SHP77 (cell line): Measurements from ENCODE around the gene BRIX1.
A peak's percentile ranks its signal among the peaks of the same experiment; 100 is the strongest.
"Not testable (repeated sequence)": the region's sequence is repeated elsewhere in the genome, so short reads cannot be mapped to it uniquely, and the experiment has no call there.

Experiments used
- DNase-seq, 2 experiments: peaks; one replicate each; lab custom pipeline; 2025; lab: John Stamatoyannopoulos, UW

Gene BRIX1

GRCh38 chr5:34915856-34916192, 313 bp downstream of the BRIX1 start:
- DNase-seq: no peak

- no peak for DNase-seq
Observed at GRCh38 chr5:34916518-34916917, 1.0 kb downstream of the BRIX1 start.

- DNase-seq: no peak
Observed at GRCh38 chr5:34918025-34918424, 2.5 kb downstream of the BRIX1 start.

- no peak for DNase-seq
Observed at GRCh38 chr5:34919077-34919476, 3.6 kb downstream of the BRIX1 start.

- not testable (repeated sequence) for DNase-seq
Observed at GRCh38 chr5:34923256-34923655, 7.7 kb downstream of the BRIX1 start.

- no peak for DNase-seq
Observed at GRCh38 chr5:34923694-34924461, 8.4 kb downstream of the BRIX1 start.

- no peak for DNase-seq
Observed at GRCh38 chr5:34924462-34924765, 8.9 kb downstream of the BRIX1 start.

GRCh38 chr5:34926318-34926888, 10.9 kb downstream of the BRIX1 start:
- no peak for DNase-seq

- DNase-seq: no peak
Observed at GRCh38 chr5:34927785-34928184, 12.3 kb downstream of the BRIX1 start.

GRCh38 chr5:34928267-34928666, 12.8 kb downstream of the BRIX1 start:
- no peak for DNase-seq

GRCh38 chr5:34929134-34929719, 13.7 kb downstream of the BRIX1 start, which contains the start of gene DNAJC21:
DNAJC21 (plus strand) TSS chr5:34929559; CDS start chr5:34929820, 261 bp downstream.
- DNase-seq: peak; percentile 97 to 98

- peak; percentile 72 to 91 for DNase-seq
Observed at GRCh38 chr5:34929720-34930461, 14.4 kb downstream of the BRIX1 start.

- no peak for DNase-seq
Observed at GRCh38 chr5:34930462-34930844, 14.9 kb downstream of the BRIX1 start.

- DNase-seq: no peak
Observed at GRCh38 chr5:34930870-34931269, 15.4 kb downstream of the BRIX1 start.

- no peak for DNase-seq
Observed at GRCh38 chr5:34932947-34933346, 17.4 kb downstream of the BRIX1 start.

GRCh38 chr5:34941936-34942335, 26.4 kb downstream of the BRIX1 start:
- DNase-seq: no peak

- DNase-seq: no peak
Observed at GRCh38 chr5:34944044-34944443, 28.5 kb downstream of the BRIX1 start.

GRCh38 chr5:34944460-34945047, 29.0 kb downstream of the BRIX1 start:
- no peak for DNase-seq

- DNase-seq: no peak
Observed at GRCh38 chr5:34957321-34957720, 41.8 kb downstream of the BRIX1 start.

- peak; percentile 48 to 52 for DNase-seq
Observed at GRCh38 chr5:34957857-34958690, 42.6 kb downstream of the BRIX1 start.

- DNase-seq: no peak
Observed at GRCh38 chr5:34959323-34959722, 43.8 kb downstream of the BRIX1 start.

GRCh38 chr5:34967540-34967939, 52.0 kb downstream of the BRIX1 start:
- no peak for DNase-seq
